Left lung (tissue), 10 donors: Measurements from ENCODE around the gene C2orf76. TPM values are rescaled to one million over a fixed set of nuclear protein-coding genes. Genes with fewer than 3 reads are reported as not detected.

Source experiments
- ATAC-seq: fragments of 200-7000 bp; cut with Tn5 transposase; one replicate; pipeline ENCODE4 v1.9.1; 2020; ENCODE audit warnings: moderate library complexity
- DNase-seq, 4 donors: peaks; one replicate each; pipeline ENCODE4 v3.0.0-alpha.2; 2013 to 2020
- H3K27ac ChIP-seq, 2 donors: fragments of 200-600 bp; sonication (generic) in 1 of 2; one replicate each; pipeline versions ENCODE4 v1.5.0 to v1.8.0; 2020 to 2021
- H3K27me3 ChIP-seq, 2 donors: fragments of 200-600 bp; sonication (generic) in 1 of 2; one replicate each; pipeline versions ENCODE4 v1.5.0 to v1.8.0; 2020 to 2021
- H3K36me3 ChIP-seq, 2 donors: fragments of 200-600 bp; sonication (generic) in 1 of 2; one replicate each; pipeline versions ENCODE4 v1.5.0 to v1.8.0; 2020 to 2021
- H3K4me1 ChIP-seq, 2 donors: fragments of 200-600 bp; one replicate each; pipeline ENCODE4 v1.8.0; 2021
- H3K4me3 ChIP-seq, 2 donors: fragments of 200-600 bp; sonication (generic) in 1 of 2; one replicate each; pipeline versions ENCODE4 v1.5.0 to v1.8.0; 2020 to 2021; ENCODE audit warnings: mild to moderate bottlenecking in 1 of 2
- H3K9me3 ChIP-seq, 2 donors: fragments of 200-600 bp; sonication (generic) in 1 of 2; one replicate each; pipeline versions ENCODE4 v1.5.0 to v1.8.0; 2020 to 2021
- CTCF ChIP-seq, 2 donors: fragments of 200-600 bp; sonication (generic) in 1 of 2; IDR thresholded peaks; one replicate each; pipeline versions ENCODE4 v1.5.0 to v1.8.0; 2021; ENCODE audit warnings: antibody characterized with exemption in 2 of 2
- intact Hi-C, 2 donors: fragments of 100-400 bp; cut with DNase I; formaldehyde crosslinking; loops; one replicate each; pipeline versions ENCODE4 v1.11.2 to v1.14.2; 2022
- polyA plus RNA-seq, 6 donors: library from polyadenylated mRNA; unstranded; fragments of 120-200 nt; gene quantifications; one replicate each; pipeline ENCODE4 v1.2.1, GENCODE V29; 2013; ENCODE audit not compliant: insufficient read length in 6 of 6
- total RNA-seq, 2 donors: library from RNA; stranded (reverse); fragmentation: NEBNext Ultra II Directional; extraction: Animal tissue kit (Norgen Biotek cat#: 25700); gene quantifications; one replicate each; pipeline ENCODE4 v1.2.1, GENCODE V29; 2021
- donor health status: DM: no; HTN: yes; CAD: no.
- donor health status: DM: no; HTN: no; CAD: no.

C2orf76 gene
- total and polyA plus RNA-seq, 8 donors, result 11.0 to 17.1 (median 16.0) TPM

- no peaks in the 10 kb centered on the region for H3K27me3 ChIP-seq
- no peak overlapping the region for H3K27ac ChIP-seq
- peaks cover 4 to 19% of the 10 kb centered on the region in 2 donors for H3K4me1 ChIP-seq
- peaks cover 0 to 17% of the 10 kb centered on the region in 2 donors for H3K9me3 ChIP-seq
- DNase-seq, result no peak
- TF ChIP-seq CTCF (IDR thresholded peaks at IDR 0.05), result no peak
- peaks cover 0 to 66% of the 10 kb centered on the region in 2 donors for H3K36me3 ChIP-seq
- no peak overlapping the region for H3K4me3 ChIP-seq
- no peak for ATAC-seq
- intact Hi-C loops, result no loop called here
Measured at GRCh38 chr2:119372778-119373568, 6.3 kb upstream of the C2orf76 start.

GRCh38 chr2:119371111-119371510, 4.5 kb upstream of the C2orf76 start:
- Histone ChIP-seq H3K4me1 (peaks cover 8 to 24% of the 10 kb centered on the region in 2 donors), H3K36me3 (peaks cover 0 to 66% of the 10 kb centered on the region in 2 donors), H3K4me3 (no peak overlapping the region), H3K27me3 (no peaks in the 10 kb centered on the region), H3K27ac (no peak overlapping the region), H3K9me3 (peaks cover 0 to 17% of the 10 kb centered on the region in 2 donors)
- intact Hi-C loops, result no loop called here
- DNase-seq (no peak), ATAC-seq (no peak)
- TF ChIP-seq CTCF (IDR thresholded peaks at IDR 0.05), result no peak

- intact Hi-C loops, result no loop called here
- Histone ChIP-seq H3K36me3 (peaks cover 0 to 65% of the 10 kb centered on the region in 2 donors), H3K27ac (no peak overlapping the region), H3K4me1 (peaks cover 15 to 36% of the 10 kb centered on the region in 2 donors), H3K9me3 (peaks cover 0 to 17% of the 10 kb centered on the region in 2 donors), H3K27me3 (no peaks in the 10 kb centered on the region), H3K4me3 (no peak overlapping the region)
- no peak for DNase-seq
- no peak for TF ChIP-seq CTCF (IDR thresholded peaks at IDR 0.05)
- no peak for ATAC-seq
Measured at GRCh38 chr2:119369845-119370244, 3.2 kb upstream of the C2orf76 start.

- Histone ChIP-seq H3K36me3 (peaks cover 0 to 42% of the 10 kb centered on the region in 2 donors), H3K4me3 (peak overlapping the region; percentile 64 to 92), H3K9me3 (no peaks in the 10 kb centered on the region), H3K4me1 (peaks cover 15 to 42% of the 10 kb centered on the region in 2 donors), H3K27ac (peak overlapping the region; percentile 86 to 89), H3K27me3 (no peaks in the 10 kb centered on the region)
- peak; percentile 69 for ATAC-seq
- peak in 3 of 4 donors; percentile 44 to 88 (median 75) for DNase-seq
- TF ChIP-seq CTCF (IDR thresholded peaks at IDR 0.05), result no peak
- intact Hi-C loops, result no loop called here
Measured at GRCh38 chr2:119367472-119368099, 952 bp upstream of the C2orf76 start.

- Histone ChIP-seq H3K36me3 (peaks cover 0 to 28% of the 10 kb centered on the region in 2 donors), H3K4me1 (peaks cover 15 to 42% of the 10 kb centered on the region in 2 donors), H3K4me3 (peak overlapping the region; percentile 64 to 92), H3K27me3 (no peaks in the 10 kb centered on the region), H3K9me3 (no peaks in the 10 kb centered on the region), H3K27ac (peak overlapping the region; percentile 86 to 89)
- TF ChIP-seq CTCF (IDR thresholded peaks at IDR 0.05), result no peak
- peak; percentile 17 for ATAC-seq
- no peak for DNase-seq
- intact Hi-C loops, result no loop called here
Measured at GRCh38 chr2:119366161-119366648, 429 bp downstream of the C2orf76 start.
